Progenitor cell of endocrine pancreas (in vitro differentiated cells): Measurements from ENCODE around the gene JUN. TPM values are rescaled to one million over a fixed set of nuclear protein-coding genes. Genes with fewer than 3 reads are reported as not detected.
A peak's percentile ranks its signal among the peaks of the same experiment; 100 is the strongest.

ENCODE experiments used
- DNase-seq: peaks from one replicate; pipeline ENCODE4 v3.0.0; 2021; ENCODE audit warnings: low spot score; ENCODE audit not compliant: unreplicated experiment
- H3K27ac Mint-ChIP-seq: 2 replicates; pipeline ENCODE4 v1.8.0; 2021; ENCODE audit warnings: mild to moderate bottlenecking, moderate library complexity, mixed read lengths
- H3K27me3 Mint-ChIP-seq: 2 replicates; pipeline ENCODE4 v1.8.0; 2021; ENCODE audit warnings: mixed read lengths
- H3K36me3 Mint-ChIP-seq: 2 replicates; pipeline ENCODE4 v1.8.0; 2022; ENCODE audit warnings: mixed read lengths; ENCODE audit not compliant: insufficient read depth
- H3K4me1 Mint-ChIP-seq: 2 replicates; pipeline ENCODE4 v1.8.0; 2021; ENCODE audit warnings: low read depth, mixed read lengths
- H3K4me3 Mint-ChIP-seq: 2 replicates; pipeline ENCODE4 v1.8.0; 2021; ENCODE audit warnings: low read depth, mild to moderate bottlenecking, moderate library complexity, mixed read lengths
- H3K9me3 Mint-ChIP-seq: 2 replicates; pipeline ENCODE4 v1.8.0; 2021; ENCODE audit warnings: low read depth, mixed read lengths
- total RNA-seq: library from RNA; stranded (reverse); gene quantifications from 2 replicates; pipeline ENCODE4 v1.2.1, GENCODE V29; 2021
- TF ChIP-seq, protein P1 (sequence below): fragments of 200-600 bp; sonication (generic); IDR thresholded peaks from one replicate; pipeline ENCODE4 v1.5.0; 2021; ENCODE audit warnings: antibody characterized with exemption, mild to moderate bottlenecking; ENCODE audit not compliant: unreplicated experiment

The JUN gene
- total RNA-seq, 1 donor from 2014 or later: 107 TPM

DNA sequence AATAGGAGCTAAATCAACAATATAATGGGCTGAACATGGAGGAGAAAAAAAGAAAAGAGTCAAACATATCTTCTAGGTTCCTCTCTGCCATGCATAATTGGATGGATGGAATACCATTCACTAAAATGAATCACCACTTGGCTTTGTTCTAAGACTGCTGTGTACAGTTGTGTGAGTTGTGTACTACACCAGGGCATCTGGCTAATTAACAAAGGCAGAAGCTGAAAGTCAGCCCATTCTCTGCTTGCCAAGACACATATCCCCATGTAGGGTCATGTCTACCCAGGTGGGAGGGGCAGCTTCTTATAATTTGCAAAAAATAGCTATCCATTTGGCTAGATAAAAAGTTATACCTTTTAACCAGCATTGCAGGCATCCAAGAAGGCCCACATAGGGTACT lies 21.0 kb downstream of the JUN start:
- Mint-ChIP-seq H3K27ac (no peak overlapping the region), H3K27me3 (peaks cover 49% of the 10 kb centered on the region), H3K36me3 (no peaks in the 10 kb centered on the region), H3K9me3 (no peaks in the 10 kb centered on the region), H3K4me1 (peaks cover 3% of the 10 kb centered on the region), H3K4me3 (no peak overlapping the region)
- DNase-seq: no peak
- TF ChIP-seq, protein P1, sequence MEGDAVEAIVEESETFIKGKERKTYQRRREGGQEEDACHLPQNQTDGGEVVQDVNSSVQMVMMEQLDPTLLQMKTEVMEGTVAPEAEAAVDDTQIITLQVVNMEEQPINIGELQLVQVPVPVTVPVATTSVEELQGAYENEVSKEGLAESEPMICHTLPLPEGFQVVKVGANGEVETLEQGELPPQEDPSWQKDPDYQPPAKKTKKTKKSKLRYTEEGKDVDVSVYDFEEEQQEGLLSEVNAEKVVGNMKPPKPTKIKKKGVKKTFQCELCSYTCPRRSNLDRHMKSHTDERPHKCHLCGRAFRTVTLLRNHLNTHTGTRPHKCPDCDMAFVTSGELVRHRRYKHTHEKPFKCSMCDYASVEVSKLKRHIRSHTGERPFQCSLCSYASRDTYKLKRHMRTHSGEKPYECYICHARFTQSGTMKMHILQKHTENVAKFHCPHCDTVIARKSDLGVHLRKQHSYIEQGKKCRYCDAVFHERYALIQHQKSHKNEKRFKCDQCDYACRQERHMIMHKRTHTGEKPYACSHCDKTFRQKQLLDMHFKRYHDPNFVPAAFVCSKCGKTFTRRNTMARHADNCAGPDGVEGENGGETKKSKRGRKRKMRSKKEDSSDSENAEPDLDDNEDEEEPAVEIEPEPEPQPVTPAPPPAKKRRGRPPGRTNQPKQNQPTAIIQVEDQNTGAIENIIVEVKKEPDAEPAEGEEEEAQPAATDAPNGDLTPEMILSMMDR: no peak

DNA sequence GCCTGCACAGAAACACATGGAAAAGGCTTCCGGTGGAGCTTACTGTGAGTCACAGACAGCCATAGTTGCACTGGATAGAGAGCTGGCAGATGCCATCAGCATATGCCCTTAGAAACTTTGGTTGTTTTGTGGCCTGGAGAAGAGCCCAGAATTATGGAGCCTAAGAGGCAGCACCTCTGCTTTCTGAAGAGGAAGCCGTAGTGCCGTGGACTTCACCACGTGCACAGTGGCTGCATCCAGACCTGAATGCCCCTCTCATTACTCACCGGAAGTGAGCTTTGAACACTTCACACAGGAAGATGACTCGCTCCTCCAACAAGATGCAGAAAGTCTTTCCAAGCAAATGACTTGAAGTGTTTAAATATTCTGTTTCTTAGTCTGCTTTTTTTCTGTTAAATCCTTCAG lies 28.4 kb downstream of the JUN start:
- H3K27ac Mint-ChIP-seq: peak overlapping the region; percentile 42
- DNase-seq: no peak
- H3K4me1 Mint-ChIP-seq: peaks cover 31% of the 10 kb centered on the region
- no peaks in the 10 kb centered on the region for H3K9me3 Mint-ChIP-seq
- no peaks in the 10 kb centered on the region for H3K36me3 Mint-ChIP-seq
- H3K27me3 Mint-ChIP-seq: peaks cover 33% of the 10 kb centered on the region
- TF ChIP-seq, protein P1: no peak
- H3K4me3 Mint-ChIP-seq: no peak overlapping the region

DNA sequence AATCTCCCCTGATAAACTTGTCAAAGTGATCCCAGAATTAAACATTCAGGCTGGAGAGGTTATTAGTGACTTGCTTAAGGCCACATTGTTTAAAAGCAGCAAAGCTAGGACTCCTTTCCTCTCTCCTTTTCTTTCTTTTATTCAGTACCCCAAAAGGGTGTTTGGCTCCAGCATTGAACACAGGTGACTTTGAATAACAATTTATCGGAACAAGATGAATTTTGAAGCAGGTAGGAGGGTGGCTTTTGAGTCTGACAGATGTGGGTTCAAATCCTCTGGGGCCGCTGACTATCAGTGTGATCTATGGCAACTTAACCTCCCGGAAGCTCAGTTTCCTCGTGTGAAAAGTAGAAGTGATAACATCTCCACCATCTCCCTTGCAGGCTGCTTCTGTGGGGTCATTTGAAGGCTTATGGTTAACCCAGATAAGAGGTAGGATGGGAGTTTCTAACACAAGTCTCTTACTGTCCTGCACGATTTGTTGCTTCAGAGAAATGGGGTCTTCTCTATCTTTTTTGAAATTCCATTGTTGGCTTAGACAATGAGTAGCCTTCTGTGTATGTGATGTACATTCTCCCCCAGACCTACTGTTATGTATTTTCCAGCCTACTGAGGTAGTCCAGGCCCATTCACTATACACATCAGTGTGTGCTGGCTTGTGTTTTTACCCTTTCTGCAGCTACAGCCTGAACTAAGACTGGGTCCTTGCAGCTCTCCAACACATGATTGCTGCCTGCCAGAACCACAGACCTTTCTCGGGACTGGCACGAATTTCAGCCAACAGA lies 29.0 kb downstream of the JUN start:
- peaks cover 31% of the 10 kb centered on the region for H3K4me1 Mint-ChIP-seq
- peak overlapping the region; percentile 42 for H3K27ac Mint-ChIP-seq
- peaks cover 34% of the 10 kb centered on the region for H3K27me3 Mint-ChIP-seq
- H3K36me3 Mint-ChIP-seq: no peaks in the 10 kb centered on the region
- TF ChIP-seq, protein P1: no peak
- DNase-seq: no peak
- H3K9me3 Mint-ChIP-seq: no peaks in the 10 kb centered on the region
- H3K4me3 Mint-ChIP-seq: no peak overlapping the region

DNA sequence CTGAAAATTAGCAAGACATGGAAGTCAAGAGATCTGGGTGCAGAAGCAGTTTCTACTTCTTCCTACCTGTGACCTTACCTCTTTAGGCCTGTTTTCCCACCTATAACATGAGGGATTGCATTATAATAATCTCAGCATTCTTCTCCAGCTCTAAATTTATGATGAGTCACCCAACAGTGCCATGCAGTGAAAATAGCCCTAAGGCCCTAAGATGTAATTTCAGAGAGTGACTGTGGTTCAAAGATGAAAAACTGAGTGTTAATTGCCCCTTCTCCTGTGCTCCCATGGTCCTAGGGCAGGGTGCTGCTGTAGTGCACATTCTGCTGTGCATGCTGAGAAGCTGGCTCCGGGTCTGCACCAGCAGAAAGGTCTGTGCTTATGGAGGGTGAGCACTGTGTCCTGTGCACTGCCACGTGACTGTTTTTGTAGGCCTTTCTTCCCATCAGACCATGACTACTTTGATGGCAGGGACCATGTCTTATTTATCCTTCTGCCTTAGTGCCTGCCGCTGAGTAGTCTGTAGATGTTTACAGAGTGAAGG lies 29.7 kb downstream of the JUN start:
- Mint-ChIP-seq H3K4me1 (peaks cover 33% of the 10 kb centered on the region), H3K4me3 (no peak overlapping the region), H3K9me3 (no peaks in the 10 kb centered on the region), H3K36me3 (no peaks in the 10 kb centered on the region), H3K27ac (no peak overlapping the region), H3K27me3 (peaks cover 36% of the 10 kb centered on the region)
- DNase-seq: no peak
- TF ChIP-seq, protein P1: no peak

DNA sequence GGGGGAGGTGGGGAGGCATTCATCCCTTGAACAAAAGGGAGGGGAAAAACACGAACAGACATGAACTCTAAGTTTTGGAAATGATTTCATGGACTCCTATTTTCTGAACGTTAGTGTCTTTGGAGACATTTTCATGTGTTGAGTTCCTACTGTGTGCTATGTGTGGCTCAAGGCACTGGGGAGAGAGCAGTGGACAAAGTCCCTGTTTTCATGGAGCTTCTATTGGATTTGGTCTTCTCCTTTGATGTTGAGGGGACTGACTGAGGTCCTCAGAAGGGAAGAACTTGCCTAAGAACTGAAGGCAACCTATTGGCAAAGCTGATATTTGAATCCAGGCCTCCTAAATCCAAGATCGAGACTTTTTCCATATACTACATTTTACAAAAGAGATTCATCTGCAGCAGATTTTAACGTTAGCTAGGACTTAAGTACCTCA lies 30.4 kb downstream of the JUN start:
- DNase-seq: no peak
- TF ChIP-seq, protein P1: no peak
- Mint-ChIP-seq H3K9me3 (no peaks in the 10 kb centered on the region), H3K27ac (no peak overlapping the region), H3K4me1 (peaks cover 33% of the 10 kb centered on the region), H3K4me3 (no peak overlapping the region), H3K27me3 (peaks cover 32% of the 10 kb centered on the region), H3K36me3 (no peaks in the 10 kb centered on the region)
